ENCODE results near the gene OR10G7.

GRCh38 chr11:124052966-124053365 lies 11.8 kb upstream of the OR10G7 start:
- TF ChIP-seq, protein P1, sequence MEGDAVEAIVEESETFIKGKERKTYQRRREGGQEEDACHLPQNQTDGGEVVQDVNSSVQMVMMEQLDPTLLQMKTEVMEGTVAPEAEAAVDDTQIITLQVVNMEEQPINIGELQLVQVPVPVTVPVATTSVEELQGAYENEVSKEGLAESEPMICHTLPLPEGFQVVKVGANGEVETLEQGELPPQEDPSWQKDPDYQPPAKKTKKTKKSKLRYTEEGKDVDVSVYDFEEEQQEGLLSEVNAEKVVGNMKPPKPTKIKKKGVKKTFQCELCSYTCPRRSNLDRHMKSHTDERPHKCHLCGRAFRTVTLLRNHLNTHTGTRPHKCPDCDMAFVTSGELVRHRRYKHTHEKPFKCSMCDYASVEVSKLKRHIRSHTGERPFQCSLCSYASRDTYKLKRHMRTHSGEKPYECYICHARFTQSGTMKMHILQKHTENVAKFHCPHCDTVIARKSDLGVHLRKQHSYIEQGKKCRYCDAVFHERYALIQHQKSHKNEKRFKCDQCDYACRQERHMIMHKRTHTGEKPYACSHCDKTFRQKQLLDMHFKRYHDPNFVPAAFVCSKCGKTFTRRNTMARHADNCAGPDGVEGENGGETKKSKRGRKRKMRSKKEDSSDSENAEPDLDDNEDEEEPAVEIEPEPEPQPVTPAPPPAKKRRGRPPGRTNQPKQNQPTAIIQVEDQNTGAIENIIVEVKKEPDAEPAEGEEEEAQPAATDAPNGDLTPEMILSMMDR (IDR thresholded peaks at IDR 0.05; ENCODE audit: insufficient read depth, low read length, poor library complexity, severe bottlenecking): no peak
- no peak for TF ChIP-seq EZH2phosphoT487 (conservative IDR thresholded peaks at IDR 0.05; ENCODE audit: low read length)

Data from SU-DHL-6 (cell line).